Measurements from ENCODE around the gene TSC22D4.
"Not testable (repeated sequence)": the region's sequence is repeated elsewhere in the genome, so short reads cannot be mapped to it uniquely, and the experiment has no call there.

TSC22D4 gene

DNA sequence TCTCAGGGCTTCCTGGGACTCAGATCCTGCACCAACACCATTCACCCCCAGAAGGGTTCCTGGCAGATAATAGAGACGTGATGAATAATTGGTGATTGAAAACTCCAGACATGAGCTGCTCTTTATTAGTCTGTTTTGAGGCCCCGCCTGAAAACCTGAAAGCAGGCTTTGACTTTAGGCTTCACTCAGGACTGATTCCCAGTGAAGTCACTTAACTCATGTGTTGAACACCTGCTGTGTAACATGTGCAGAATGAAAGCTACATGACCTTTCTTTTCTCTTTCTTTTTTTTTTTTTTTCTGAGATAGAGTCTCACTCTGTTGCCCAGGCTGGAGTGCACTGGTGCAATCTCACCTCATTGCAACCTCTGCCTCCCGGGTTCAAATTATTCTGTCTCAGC is 23.8 kb downstream of the TSC22D4 start:
- Histone ChIP-seq H3K4me1 (ENCODE audit: control insufficient read depth, insufficient read depth, low read length) (no peaks in the 10 kb centered on the region), H3K27ac (ENCODE audit: extremely low read depth, low read depth, low read length) (no peak overlapping the region), H3K36me3 (ENCODE audit: control insufficient read depth in 2 of 2, insufficient read depth in 1 of 2, low read length in 2 of 2) (no peaks in the 10 kb centered on the region; a peak in 1 of 3 replicates), H3K4me3 (ENCODE audit: low read depth, low read length) (no peak overlapping the region), H3K9me3 (ENCODE audit: control insufficient read depth, insufficient read depth, low read depth, low read length) (no peaks in the 10 kb centered on the region)
- CTCF ChIA-PET: interaction anchor here (0.6 to 3.1 kb wide), 13 partner anchors 10 to 443 kb away, joined by 3 to 24 read pairs (median 5); partner anchors contain the start of gene POP7
- TF ChIP-seq PRDM1 (tag by site-specific recombination; IDR thresholded peaks at IDR 0.05) (peak; percentile 42; the same call in 1 of the 2 replicates), ZNF530 (tag by site-specific recombination; IDR thresholded peaks at IDR 0.05; ENCODE audit: low read depth) (no peak), ZNF776 (tag by site-specific recombination; IDR thresholded peaks at IDR 0.05; ENCODE audit: borderline replicate concordance) (no peak), ZNF768 (tag by site-specific recombination; IDR thresholded peaks at IDR 0.05) (no peak), ZNF664 (tag by site-specific recombination; IDR thresholded peaks at IDR 0.05) (peak; percentile 68; the same call in 1 of the 2 replicates), ZNF121 (tag by site-specific recombination; IDR thresholded peaks at IDR 0.05) (0 out of 2 replicates have a peak, but pooled peaks have one; percentile 47)
- POLR2A ChIA-PET: interaction anchor here (2.1 to 4.0 kb wide), 2 partner anchors 19 to 26 kb away, joined by 7 to 21 read pairs; partner anchors contain the start of genes MEPCE, PPP1R35 and ZCWPW1

DNA sequence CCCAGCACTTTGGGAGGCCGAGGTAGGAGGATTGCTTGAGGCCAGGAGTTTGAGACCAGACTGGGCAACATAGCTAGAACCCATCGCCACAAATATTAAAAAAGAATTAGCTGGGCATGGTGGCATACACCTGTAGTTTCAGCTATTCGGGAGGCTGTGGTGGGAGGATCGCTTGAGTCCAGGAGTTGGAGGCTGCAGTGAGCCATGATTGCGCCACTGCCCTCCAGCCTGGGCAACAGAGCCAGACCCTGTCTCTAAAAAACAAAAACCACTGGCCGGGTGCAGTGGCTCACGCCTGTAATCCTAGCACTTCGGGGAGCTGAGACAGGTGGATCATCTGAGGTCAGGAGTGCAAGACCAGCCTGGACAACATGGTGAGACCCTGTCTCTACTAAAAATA is 25.2 kb downstream of the TSC22D4 start:
- not testable (repeated sequence) for H3K9me3 ChIP-seq (ENCODE audit: control insufficient read depth, insufficient read depth, low read depth, low read length); H3K4me1 ChIP-seq (ENCODE audit: control insufficient read depth, insufficient read depth, low read length); H3K36me3 ChIP-seq (ENCODE audit: control insufficient read depth in 2 of 2, insufficient read depth in 1 of 2, low read length in 2 of 2); H3K4me3 ChIP-seq (ENCODE audit: low read depth, low read length); H3K27ac ChIP-seq (ENCODE audit: extremely low read depth, low read depth, low read length)
- CTCF ChIA-PET: interaction anchor here (0.6 to 3.1 kb wide), 9 partner anchors 11 to 403 kb away, joined by 3 to 24 read pairs (median 4); no protein-coding TSS in a partner anchor
- POLR2A ChIA-PET: interaction anchor here (2.1 to 4.0 kb wide), 2 partner anchors 17 to 25 kb away, joined by 7 to 21 read pairs; partner anchors contain the start of genes MEPCE, PPP1R35 and ZCWPW1
- TF ChIP-seq ZNF121 (tag by site-specific recombination; IDR thresholded peaks at IDR 0.05): peak; percentile 78

DNA sequence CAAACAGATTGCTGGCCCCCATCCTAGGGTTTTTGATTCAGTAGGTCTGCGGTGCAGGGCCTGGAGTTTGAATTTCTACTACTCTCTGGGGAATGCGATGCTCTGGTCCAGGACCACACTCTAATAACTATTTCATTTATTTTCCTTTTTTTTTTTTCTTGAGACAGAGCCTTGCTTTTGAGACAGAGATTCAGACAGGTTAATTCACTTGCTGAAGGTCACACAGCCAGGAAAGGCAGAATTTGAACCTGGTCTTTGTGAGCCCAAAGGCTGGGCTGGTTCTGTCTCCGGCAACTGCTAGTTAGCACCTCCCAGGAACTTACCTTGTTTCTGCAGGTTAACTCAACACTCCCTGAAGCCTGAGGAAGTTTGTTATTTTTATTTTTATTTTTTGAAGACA is 26.5 kb downstream of the TSC22D4 start:
- TF ChIP-seq ZNF114 (tag by site-specific recombination; IDR thresholded peaks at IDR 0.05) (no peak), ZNF768 (tag by site-specific recombination; IDR thresholded peaks at IDR 0.05) (peak; percentile 66; the same call in 1 of the 2 replicates), WT1 (tag by site-specific recombination; IDR thresholded peaks at IDR 0.05) (no peak), ZNF10 (tag by site-specific recombination; IDR thresholded peaks at IDR 0.05) (0 out of 2 replicates have a peak, but pooled peaks have one; percentile 22)
- CTCF ChIA-PET: no interaction called here
- no peak overlapping the region for H3K4me3 ChIP-seq (ENCODE audit: low read depth, low read length)
- H3K36me3 ChIP-seq (ENCODE audit: control insufficient read depth in 2 of 2, insufficient read depth in 1 of 2, low read length in 2 of 2): no peaks in the 10 kb centered on the region
- no peak overlapping the region for H3K27ac ChIP-seq (ENCODE audit: extremely low read depth, low read depth, low read length)
- POLR2A ChIA-PET: no interaction called here
- no peaks in the 10 kb centered on the region for H3K9me3 ChIP-seq (ENCODE audit: control insufficient read depth, insufficient read depth, low read depth, low read length)
- no peaks in the 10 kb centered on the region for H3K4me1 ChIP-seq (ENCODE audit: control insufficient read depth, insufficient read depth, low read length)

DNA sequence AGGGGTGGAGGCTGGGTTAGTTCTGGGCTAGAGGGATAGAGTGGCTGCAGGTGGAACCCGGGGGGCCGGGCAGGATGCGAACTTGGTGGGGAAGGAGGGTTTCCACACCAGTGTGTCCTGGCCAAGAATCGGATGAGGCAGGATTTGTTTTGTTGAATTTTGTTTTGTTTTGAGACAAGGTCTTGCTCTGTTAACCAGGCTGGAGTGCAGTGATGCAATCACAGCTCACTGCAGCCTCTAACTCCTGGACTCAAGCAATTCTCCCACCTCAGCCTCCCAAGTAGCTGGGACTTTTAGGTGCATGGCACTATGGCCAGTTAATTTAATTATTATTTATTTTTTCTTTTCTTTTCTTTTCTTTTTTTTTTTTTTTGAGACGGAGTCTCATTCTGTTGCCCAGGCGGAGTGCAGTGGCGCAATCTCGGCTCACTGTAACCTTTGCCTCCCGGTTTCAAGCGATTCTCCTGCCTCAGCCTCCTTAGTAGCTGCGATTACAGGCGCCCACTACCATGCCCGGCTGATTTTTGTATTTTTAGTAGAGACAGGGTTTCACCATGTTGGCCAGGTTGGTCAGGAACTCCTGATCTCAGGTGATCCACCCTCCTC is 29.7 kb downstream of the TSC22D4 start:
- POLR2A ChIA-PET: interaction anchor here (1.0 to 2.2 kb wide), 2 partner anchors 13 to 21 kb away, joined by 4 to 24 read pairs; partner anchors contain the start of genes PPP1R35 and ZCWPW1
- Histone ChIP-seq H3K4me1 (ENCODE audit: control insufficient read depth, insufficient read depth, low read length) (no peaks in the 10 kb centered on the region), H3K4me3 (ENCODE audit: low read depth, low read length) (no peak overlapping the region), H3K9me3 (ENCODE audit: control insufficient read depth, insufficient read depth, low read depth, low read length) (no peaks in the 10 kb centered on the region), H3K27ac (ENCODE audit: extremely low read depth, low read depth, low read length) (no peak overlapping the region), H3K36me3 (ENCODE audit: control insufficient read depth in 2 of 2, insufficient read depth in 1 of 2, low read length in 2 of 2) (no peaks in the 10 kb centered on the region)
- CTCF ChIA-PET: interaction anchor here (0.6 to 1.7 kb wide), 9 partner anchors 9 to 243 kb away, joined by 3 to 8 read pairs (median 4); no protein-coding TSS in a partner anchor
- TF ChIP-seq, protein P1, sequence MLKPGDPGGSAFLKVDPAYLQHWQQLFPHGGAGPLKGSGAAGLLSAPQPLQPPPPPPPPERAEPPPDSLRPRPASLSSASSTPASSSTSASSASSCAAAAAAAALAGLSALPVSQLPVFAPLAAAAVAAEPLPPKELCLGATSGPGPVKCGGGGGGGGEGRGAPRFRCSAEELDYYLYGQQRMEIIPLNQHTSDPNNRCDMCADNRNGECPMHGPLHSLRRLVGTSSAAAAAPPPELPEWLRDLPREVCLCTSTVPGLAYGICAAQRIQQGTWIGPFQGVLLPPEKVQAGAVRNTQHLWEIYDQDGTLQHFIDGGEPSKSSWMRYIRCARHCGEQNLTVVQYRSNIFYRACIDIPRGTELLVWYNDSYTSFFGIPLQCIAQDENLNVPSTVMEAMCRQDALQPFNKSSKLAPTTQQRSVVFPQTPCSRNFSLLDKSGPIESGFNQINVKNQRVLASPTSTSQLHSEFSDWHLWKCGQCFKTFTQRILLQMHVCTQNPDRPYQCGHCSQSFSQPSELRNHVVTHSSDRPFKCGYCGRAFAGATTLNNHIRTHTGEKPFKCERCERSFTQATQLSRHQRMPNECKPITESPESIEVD (tag by site-specific recombination; IDR thresholded peaks at IDR 0.05): no peak
- TF ChIP-seq ZNF664 (tag by site-specific recombination; IDR thresholded peaks at IDR 0.05) (peak; percentile 88), ZBTB17 (tag by site-specific recombination; IDR thresholded peaks at IDR 0.05) (peak; percentile 43)

DNA sequence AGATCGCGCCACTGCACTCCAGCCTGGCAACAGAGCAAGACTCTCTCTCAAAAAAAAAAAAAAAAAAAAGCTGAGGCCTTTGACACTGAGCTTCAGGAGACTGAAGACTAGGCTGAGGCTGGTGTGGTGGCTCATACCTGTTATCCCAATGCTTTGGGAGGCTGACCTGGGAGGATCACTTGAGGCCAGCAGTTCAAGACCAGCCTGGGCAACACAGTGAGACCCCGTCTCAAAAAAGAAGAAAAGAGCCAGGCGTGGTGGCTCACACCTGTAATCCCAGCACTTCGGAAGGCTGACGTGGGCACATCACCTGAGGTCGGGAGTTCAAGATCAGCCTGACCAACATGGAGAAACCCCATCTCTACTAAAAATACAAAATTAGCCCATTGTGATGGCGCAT is 31.7 kb downstream of the TSC22D4 start:
- POLR2A ChIA-PET: interaction anchor here (0.6 to 6.2 kb wide), 6 partner anchors 11 to 774 kb away, joined by 3 to 28 read pairs (median 3); partner anchors contain the start of genes MEPCE, PPP1R35 and ZCWPW1

More for the DNA sequence above, 31.7 kb downstream of the TSC22D4 start:
- H3K4me3 ChIP-seq (ENCODE audit: low read depth, low read length); H3K4me1 ChIP-seq (ENCODE audit: control insufficient read depth, insufficient read depth, low read length); H3K27ac ChIP-seq (ENCODE audit: extremely low read depth, low read depth, low read length); H3K9me3 ChIP-seq (ENCODE audit: control insufficient read depth, insufficient read depth, low read depth, low read length); H3K36me3 ChIP-seq (ENCODE audit: control insufficient read depth in 2 of 2, insufficient read depth in 1 of 2, low read length in 2 of 2): not testable (repeated sequence)
- peak; percentile 84 for TF ChIP-seq ZNF121 (tag by site-specific recombination; IDR thresholded peaks at IDR 0.05)
- TF ChIP-seq, protein P2, sequence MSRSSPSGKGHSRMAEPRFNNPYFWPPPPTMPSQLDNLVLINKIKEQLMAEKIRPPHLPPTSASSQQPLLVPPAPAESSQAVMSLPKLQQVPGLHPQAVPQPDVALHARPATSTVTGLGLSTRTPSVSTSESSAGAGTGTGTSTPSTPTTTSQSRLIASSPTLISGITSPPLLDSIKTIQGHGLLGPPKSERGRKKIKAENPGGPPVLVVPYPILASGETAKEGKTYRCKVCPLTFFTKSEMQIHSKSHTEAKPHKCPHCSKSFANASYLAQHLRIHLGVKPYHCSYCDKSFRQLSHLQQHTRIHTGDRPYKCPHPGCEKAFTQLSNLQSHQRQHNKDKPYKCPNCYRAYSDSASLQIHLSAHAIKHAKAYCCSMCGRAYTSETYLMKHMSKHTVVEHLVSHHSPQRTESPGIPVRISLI (tag by site-specific recombination; IDR thresholded peaks at IDR 0.05): 0 out of 2 replicates have a peak, but pooled peaks have one; percentile 8
- CTCF ChIA-PET: interaction anchor here (0.6 kb wide), 1 partner anchor 14 kb away, joined by 4 read pairs; no protein-coding TSS in a partner anchor
